G401 (cell line): Measurements from ENCODE around the gene TTC39C. TPM values are rescaled to one million over a fixed set of nuclear protein-coding genes. Genes with fewer than 3 reads are reported as not detected.

Source experiments
- DNase-seq: peaks from one replicate; pipeline ENCODE4 v3.0.0-alpha.2; 2015; ENCODE audit warnings: low spot score
- in situ Hi-C: cut with HindIII; loops from 2 replicates; pipeline ENCODE4 v1.10.0; 2016; ENCODE audit warnings: low sequenced_read_pairs, mixed read lengths
- total RNA-seq: library from RNA; depleted of rRNA; stranded (reverse); fragments of >200 nt; shearing (Covaris generic); gene quantifications from 2 replicates; pipeline ENCODE4 v1.2.3, GENCODE V29; 2014; rRNA removed

TTC39C gene
- total RNA-seq, 1 experiment from 2014 or later, result 3.1 TPM

DNA sequence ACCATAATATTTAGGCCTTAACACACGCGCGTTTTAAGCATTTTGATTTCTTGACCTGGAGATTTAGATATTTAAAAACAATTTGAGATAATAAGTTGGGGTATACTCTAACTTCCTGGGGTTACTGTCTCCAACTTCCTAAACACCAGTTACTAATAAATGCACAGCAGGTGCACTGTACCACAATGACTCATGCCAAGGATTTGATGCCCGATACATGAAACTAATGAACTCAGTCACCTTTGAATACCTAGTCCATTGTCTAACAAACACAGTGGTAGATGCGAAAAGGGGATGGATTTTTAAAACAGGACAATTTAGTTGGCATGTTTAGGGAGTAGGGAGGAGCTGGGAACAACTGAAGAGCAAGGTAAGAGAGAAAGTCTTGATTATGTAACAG, 145.5 kb downstream of the TTC39C start:
- in situ Hi-C loops, result no loop called here
- DNase-seq, result no peak

DNA sequence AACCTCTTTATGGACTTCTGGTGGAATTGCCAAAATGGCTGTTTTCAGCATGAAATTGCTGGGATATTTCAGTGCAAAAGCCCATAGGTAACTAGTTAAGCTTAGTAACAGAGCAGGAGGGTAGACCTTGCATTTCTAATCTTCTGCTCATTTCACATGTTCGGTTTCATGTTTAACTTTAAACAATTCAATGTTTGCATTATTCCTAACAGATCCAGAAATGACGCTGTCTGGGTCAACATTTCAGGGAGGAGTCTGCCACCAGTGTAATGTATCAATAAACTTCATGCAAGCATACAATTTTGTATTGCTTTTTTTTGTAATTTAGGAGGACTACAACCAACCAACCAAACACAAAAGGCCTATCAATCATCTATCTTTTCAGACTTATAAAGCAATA, 146.8 kb downstream of the TTC39C start:
- in situ Hi-C loops, result no loop called here
- DNase-seq, result no peak

DNA sequence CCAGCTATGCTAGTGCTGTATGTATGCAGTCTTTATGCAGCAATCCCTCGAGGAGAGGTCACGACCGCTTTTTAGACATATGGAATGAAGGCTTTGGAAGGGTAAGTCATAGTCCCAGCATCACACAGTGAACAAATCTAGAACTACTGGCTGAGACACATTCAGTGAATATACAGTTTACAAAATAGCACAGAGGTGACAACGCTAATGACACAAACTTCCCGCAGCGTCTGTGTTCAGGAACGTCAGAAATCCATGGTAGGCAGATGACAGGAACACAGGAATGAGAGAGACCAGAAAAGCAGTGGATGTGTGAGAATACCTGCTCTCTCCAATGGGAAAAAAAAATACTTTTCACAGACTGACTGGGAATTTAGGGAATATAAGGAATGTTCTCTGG, 153.9 kb downstream of the TTC39C start:
- in situ Hi-C loops, result no loop called here
- no peak for DNase-seq

DNA sequence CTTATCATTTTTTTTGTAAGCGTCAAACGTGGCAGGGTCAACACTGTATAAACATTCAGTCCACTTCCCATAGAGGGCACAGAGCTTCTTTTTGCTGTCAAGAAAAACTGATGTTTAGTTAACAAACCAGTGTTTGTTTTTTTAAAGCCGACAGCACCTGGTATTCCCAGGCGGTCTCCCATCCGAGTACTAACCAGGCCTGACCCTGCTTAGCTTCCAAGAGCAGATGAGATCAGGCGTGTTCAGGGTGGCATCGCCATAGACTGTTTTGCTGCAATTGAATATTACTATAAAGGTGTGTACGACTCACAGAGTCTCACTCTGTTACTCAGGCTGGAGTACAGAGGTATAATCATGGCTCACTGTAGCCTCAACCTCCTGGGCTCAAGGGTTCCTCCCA, 155.8 kb downstream of the TTC39C start:
- in situ Hi-C loops, result no loop called here
- DNase-seq, result no peak

DNA sequence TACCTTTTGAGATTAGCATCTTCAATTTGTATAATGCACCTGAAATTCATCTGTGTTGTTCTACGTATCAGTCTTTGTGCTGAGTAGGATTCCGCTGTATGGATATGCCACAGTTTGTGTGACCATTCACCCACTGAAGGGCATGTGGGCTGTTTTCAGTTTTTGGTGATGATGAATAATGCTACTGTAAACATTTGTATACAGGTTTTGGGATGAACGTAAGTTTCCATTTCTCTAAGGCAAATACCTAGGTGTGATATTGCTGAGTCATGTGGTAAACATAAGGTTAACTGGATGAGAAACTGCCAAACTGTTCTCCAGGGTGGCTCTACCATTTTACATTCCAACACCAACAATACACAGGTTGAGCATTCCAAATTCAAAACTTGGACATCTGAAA, 159.4 kb downstream of the TTC39C start:
- in situ Hi-C loops, result no loop called here
- DNase-seq, result no peak

DNA sequence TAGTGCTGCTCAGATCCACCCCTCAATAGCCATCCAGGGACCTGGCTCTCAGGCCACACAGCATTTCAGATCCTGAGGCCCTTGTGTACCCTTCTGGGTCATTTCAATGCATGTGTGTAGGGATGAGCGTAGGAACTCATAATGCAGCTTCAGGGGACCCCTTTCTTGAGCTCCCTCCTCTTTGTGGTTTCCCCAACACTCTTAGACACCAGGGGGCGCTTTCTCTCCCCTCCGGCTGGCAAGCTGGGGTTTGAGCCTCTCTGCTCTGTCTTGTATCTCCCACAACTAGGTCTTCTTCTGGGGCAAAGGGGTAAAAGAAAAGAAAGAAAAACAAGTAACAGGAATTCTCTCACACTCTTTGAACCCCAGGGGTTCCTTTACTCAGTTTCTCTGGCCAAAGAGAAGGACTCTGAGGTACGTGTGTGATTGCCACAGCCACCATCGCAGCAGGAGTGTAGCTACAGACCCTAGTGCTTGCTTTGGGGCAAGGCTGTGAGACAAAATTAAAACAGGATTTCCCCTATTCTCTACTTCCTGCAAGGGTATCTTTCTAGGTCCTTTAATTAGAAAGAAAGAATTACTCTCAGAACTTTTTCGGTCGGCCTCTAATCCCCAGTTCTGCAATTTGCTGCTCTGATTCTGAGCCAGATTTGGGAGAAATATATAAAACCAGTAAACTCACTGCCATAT, 162.3 kb downstream of the TTC39C start:
- in situ Hi-C loops, result no loop called here
- peak; percentile 26 for DNase-seq

DNA sequence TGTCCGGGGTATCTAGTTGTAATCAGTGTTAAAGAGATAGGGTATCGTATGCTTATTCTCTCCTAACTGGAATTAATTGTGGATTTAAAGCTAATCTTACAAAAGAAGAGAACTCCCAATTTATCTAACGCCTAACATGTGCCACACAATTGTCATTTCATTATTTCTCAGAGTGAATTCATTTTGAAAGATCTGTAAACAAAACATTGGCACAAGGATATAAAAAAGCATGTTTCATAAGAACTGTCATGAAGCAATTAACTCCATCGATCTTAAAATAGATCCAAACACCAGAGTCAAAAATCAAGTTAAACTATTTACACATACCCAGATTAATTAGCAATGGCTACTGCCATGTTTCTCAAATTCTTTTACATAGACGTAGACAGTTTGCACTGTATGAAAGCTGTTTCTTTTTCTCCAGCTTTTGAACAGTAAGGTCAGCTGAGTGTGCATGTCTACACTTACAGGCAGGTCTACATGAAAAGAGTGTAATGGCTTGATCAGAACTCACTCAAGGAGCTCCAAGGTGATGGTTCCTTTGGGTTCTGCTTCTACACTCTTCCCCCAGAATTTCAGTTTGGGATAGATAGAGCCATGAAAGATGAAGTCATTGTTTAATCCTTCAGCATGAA, 163.1 kb downstream of the TTC39C start:
- in situ Hi-C loops, result no loop called here

DNA sequence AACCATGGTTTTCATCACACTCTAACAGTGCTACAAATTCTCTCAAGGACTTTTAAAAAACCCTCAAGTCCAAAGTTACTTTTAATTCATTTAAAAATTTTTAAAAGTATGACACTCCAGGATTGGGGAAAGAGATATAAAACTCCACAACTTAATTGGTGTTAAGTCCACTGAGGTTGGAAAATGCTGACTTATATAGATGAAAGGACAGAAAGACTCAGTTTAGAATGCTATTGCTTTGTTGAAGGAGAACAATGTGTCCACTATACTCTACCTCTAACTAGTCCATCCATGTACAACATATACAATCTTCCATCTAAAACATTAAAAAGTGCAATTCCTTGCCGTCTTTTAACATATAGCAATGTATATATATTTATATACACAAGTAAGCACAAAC, 165.5 kb downstream of the TTC39C start:
- no peak for DNase-seq
- in situ Hi-C loops, result no loop called here

More for the DNA sequence above, 163.1 kb downstream of the TTC39C start:
- DNase-seq, result no peak

DNA sequence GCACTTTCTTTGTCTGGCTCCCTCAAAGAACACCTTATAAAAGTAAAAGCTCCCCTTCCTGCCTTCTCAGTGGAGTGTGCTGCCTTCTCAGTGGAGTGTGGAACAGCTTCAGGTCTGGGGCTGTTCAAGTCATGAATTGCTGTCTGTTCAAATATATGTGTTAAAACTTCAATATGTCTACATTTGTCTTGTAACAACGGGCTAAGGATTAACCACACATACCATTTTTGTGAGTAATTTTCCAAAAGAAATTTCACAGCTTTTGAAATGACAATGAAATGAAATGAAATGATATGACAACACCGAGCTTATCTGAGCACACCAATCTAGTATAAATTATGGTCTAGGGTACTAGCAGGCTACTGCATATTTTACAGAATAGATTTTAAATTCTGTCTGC, 167.3 kb downstream of the TTC39C start:
- in situ Hi-C loops, result no loop called here
- no peak for DNase-seq

Other genes with a start within 250 kb of the TTC39C start
- gene CABYR, start 124.3 kb downstream of the TTC39C start, total RNA-seq, result 0.41 TPM in 1 of 2 replicates, not detected in the other